HG03354 (cell line): Measurements from ENCODE around the gene PKN1.

ENCODE experiments used
- ATAC-seq: cut with Tn5 transposase; IDR thresholded peaks from one replicate; pipeline ENCODE4 v1.9.1; 2021; ENCODE audit warnings: mild to moderate bottlenecking; ENCODE audit not compliant: unreplicated experiment, poor library complexity, severe bottlenecking

The PKN1 gene

DNA sequence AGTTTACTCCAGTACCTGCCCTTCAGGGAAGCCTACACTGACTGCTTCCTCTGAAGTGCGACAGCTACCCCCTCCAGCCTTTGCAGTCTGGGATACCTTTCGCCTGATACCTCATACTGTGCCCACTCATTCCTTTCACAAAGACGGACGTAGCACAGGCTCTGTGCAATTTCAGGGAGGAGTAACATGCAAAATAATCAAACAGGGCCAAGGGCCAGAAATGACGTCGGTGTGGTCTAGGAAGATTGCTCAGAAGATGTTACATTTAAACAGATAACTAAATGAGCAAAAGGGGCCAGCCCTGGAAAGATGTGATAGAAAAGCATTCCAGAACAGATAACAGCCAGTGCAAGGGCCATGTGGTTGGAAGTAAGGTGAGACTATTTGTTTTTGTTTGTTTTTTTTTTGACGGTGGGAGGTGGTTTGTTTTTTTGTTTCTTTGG, 7.4 kb upstream of the PKN1 start:
- no peak for ATAC-seq

DNA sequence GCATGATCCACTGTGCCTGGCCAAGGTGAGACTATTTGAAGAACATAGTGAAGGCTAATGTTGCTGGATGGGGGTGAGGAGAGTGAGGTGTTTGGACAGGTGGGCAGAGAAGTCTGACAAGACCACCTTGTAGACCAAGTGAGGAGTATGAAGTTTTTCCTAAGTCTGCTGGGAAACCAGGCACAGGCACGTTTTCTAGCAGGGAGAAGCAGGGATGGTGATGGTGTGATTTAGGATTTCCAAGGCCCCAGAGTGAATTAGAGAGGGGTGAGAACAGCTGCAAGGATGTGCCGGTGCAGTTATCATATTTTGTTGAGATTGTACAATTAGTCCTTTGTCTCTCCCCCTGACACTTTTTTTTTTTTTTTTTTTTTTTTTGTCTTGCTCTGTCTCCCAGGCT, 5.6 kb upstream of the PKN1 start:
- no peak for ATAC-seq

DNA sequence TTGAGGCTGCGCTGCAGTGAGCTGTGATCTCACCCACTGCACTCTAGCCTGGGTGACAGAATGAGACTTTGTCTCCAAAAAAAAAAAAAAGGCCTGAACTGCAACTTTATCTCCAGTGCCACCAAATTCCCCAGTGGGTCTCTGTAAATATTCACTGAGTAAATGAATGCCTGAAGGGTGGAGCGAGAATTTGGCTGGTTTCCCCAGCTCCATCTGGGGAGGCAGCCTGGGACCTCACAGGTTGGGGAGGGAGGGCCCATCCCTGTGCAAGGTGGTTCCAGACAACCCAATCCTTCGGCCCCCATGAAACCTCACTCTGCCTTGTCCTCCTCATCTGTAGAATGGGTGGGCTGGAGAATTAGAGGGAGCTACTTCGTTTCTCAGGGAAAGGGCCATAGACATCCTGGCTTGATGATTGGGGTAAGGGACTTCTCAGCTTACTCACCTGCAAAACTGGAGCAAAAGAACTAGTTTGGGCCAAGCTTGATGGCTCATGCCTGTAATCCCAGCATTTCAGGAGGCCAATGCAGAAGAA, 4.2 kb upstream of the PKN1 start:
- no peak for ATAC-seq

- ATAC-seq, result no peak
Measured at GRCh38 chr19:14430712-14431111, 2.4 kb upstream of the PKN1 start.

DNA sequence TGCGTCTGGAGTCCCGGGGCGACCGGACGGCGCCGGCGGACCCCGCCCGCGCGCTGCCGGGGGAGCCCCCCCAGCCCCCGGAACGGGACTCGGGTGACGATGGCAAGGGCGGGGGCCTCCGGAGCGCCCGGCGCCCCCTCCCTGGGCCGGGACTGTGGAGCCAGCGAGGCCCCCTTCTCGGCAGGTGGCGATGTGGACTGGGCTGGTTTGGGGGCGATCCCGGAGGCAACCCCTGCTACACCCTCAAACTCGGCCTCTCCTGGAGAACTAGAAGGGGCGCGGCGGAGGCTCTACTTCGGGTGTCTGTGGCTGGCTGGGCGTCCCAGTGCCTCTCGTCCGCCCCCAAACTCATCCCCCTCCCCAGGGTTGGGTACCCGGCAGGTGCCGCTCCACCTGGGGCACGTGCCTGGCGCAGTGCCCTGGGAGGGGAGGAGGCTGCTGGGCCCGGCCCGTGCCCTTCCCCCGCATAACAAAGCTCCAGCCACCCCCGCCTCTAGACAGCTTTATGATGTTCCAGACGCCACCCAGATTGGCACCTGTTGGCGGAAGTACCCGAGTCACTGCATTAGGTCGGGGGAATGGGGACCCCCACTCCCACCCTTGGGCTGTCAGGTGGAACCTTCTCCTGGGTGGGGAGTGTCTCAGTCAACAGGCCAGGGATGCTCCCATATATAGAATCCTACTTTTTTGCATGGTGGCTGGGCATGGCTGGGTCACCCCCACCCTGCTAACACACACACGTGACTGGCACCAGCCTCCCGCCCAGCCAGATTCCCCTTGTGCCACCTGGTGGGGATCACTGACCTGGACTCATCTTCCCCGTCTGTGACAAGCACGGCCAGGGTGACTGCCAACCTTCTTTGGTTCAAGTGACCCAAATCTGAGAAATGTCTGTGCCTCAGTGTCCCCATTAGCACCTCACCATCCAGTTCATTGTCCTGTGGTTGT, 722 bp downstream of the PKN1 start:
- peak; percentile 39 for ATAC-seq

- ATAC-seq, result no peak
Measured at GRCh38 chr19:14434543-14435319, 1.6 kb downstream of the PKN1 start.

DNA sequence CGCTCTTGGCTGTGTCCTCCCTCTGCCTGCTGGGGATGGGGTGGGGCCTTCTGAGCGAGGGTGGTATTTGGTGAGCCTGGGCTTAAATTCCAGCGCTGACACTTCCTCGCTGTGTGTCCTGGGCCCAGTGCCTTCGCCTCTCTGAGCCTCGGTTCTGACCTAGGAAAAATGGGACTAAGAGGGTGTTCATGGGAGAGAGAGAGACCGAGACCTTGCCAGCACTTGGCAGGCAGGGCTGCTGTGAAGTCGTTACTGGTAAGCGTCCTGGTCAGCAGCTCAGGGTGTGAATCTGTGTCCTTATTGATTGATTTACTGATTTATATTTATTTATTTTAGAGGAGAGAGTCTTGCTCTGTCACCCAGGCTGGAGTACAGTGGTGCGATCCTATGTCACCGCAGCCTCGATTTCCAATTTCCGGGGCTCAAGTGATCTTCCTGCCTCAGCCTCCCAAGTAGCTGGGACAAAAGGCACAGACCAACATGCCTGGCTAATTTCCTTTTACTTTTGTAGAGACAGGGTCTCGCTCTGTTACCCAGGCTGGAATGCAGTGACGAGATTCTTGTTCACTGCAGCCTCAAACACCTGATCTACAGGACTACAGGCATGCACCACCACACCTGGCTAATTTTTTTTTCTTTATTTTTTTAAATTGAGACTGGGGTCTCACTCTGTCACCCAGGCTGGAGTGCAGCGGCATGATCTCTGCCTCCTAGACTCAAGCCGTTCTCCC, 2.4 kb downstream of the PKN1 start:
- ATAC-seq, result no peak

- ATAC-seq, result no peak
Measured at GRCh38 chr19:14437578-14438140, 4.6 kb downstream of the PKN1 start.

- no peak for ATAC-seq
Measured at GRCh38 chr19:14439014-14439413, 5.9 kb downstream of the PKN1 start.

- ATAC-seq, result peak; percentile 89
Measured at GRCh38 chr19:14440049-14440448, 6.9 kb downstream of the PKN1 start.

- ATAC-seq, result no peak
Measured at GRCh38 chr19:14441041-14441938, 8.2 kb downstream of the PKN1 start.

- ATAC-seq, result no peak
Measured at GRCh38 chr19:14442891-14443631, 10.0 kb downstream of the PKN1 start.

DNA sequence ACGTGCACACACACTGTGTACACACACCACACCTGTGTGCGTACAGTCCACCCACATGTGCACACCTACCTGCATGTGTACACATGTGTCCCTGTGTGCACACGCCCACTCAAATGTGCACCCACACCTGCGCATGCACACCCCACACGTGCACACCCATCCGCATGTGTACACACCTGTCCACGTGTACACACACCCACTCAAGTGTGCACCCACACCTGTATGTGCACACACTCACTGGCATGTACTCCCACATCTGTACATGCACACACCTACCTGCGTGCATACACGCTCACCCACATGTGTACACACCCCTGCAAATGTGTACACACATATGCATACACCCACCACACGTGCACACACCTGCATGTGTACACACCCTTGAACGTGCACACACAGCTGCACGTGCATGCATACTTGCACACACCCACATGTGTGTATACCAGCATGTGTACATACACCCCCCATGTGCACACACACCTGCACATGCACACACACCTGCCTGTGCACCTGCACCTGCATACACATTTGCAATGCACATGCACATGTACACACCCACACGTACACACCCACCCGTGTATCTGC, 10.6 kb downstream of the PKN1 start:
- no peak for ATAC-seq

- ATAC-seq, result no peak
Measured at GRCh38 chr19:14446336-14447036, 13.4 kb downstream of the PKN1 start.

- ATAC-seq, result no peak
Measured at GRCh38 chr19:14449321-14449720, 16.2 kb downstream of the PKN1 start.

GRCh38 chr19:14450168-14450874, 17.2 kb downstream of the PKN1 start:
- no peak for ATAC-seq
